GM18868 (cell line): ENCODE measurements around the gene CD47.

Experiments used
- ATAC-seq: cut with Tn5 transposase; IDR thresholded peaks from one replicate; pipeline ENCODE4 v1.9.1; 2021; ENCODE audit warnings: mild to moderate bottlenecking, moderate library complexity; ENCODE audit not compliant: unreplicated experiment

CD47 gene

GRCh38 chr3:108093021-108093420, 2.2 kb upstream of the CD47 start:
- no peak for ATAC-seq

- no peak for ATAC-seq
Measured at GRCh38 chr3:108092501-108092900, 1.7 kb upstream of the CD47 start.

GRCh38 chr3:108091498-108092250, 843 bp upstream of the CD47 start:
- no peak for ATAC-seq

- peak; percentile 3 for ATAC-seq
Measured at GRCh38 chr3:108090049-108090700, 656 bp downstream of the CD47 start.

- no peak for ATAC-seq
Measured at GRCh38 chr3:108089579-108089978, 1.3 kb downstream of the CD47 start.

GRCh38 chr3:108088697-108089096, 2.1 kb downstream of the CD47 start:
- ATAC-seq, result peak; percentile 55

GRCh38 chr3:108088146-108088545, 2.7 kb downstream of the CD47 start:
- ATAC-seq, result no peak

GRCh38 chr3:108086653-108087052, 4.2 kb downstream of the CD47 start:
- no peak for ATAC-seq

- no peak for ATAC-seq
Measured at GRCh38 chr3:108085810-108086350, 5.0 kb downstream of the CD47 start.

GRCh38 chr3:108085370-108085769, 5.5 kb downstream of the CD47 start:
- ATAC-seq, result no peak

GRCh38 chr3:108079877-108080276, 11.0 kb downstream of the CD47 start:
- ATAC-seq, result no peak

- no peak for ATAC-seq
Measured at GRCh38 chr3:108079043-108079442, 11.8 kb downstream of the CD47 start.

- no peak for ATAC-seq
Measured at GRCh38 chr3:108076564-108076963, 14.3 kb downstream of the CD47 start.

- no peak for ATAC-seq
Measured at GRCh38 chr3:108073764-108074431, 16.9 kb downstream of the CD47 start.

- no peak for ATAC-seq
Measured at GRCh38 chr3:108071368-108071767, 19.5 kb downstream of the CD47 start.

- ATAC-seq, result no peak
Measured at GRCh38 chr3:108070356-108070755, 20.5 kb downstream of the CD47 start.

GRCh38 chr3:108067768-108068167, 23.1 kb downstream of the CD47 start:
- ATAC-seq, result peak; percentile 65

GRCh38 chr3:108065096-108065495, 25.7 kb downstream of the CD47 start:
- ATAC-seq, result no peak

GRCh38 chr3:108064293-108064887, 26.4 kb downstream of the CD47 start:
- no peak for ATAC-seq

- peak; percentile 93 for ATAC-seq
Measured at GRCh38 chr3:108062051-108062450, 28.8 kb downstream of the CD47 start.

- ATAC-seq, result no peak
Measured at GRCh38 chr3:108060331-108060730, 30.5 kb downstream of the CD47 start.
